ENCODE results near the gene CGB2. TPM values are rescaled to one million over a fixed set of nuclear protein-coding genes. Genes with fewer than 3 reads are reported as not detected.

Gene CGB2
- total RNA-seq, 1 donor from 2014 or later: 0.52 TPM

- Mint-ChIP-seq H3K27me3 (ENCODE audit: low read depth, unreplicated experiment) (peaks cover 17% of the 10 kb centered on the region), H3K27ac (ENCODE audit: unreplicated experiment) (no peak overlapping the region), H3K36me3 (ENCODE audit: low read depth, unreplicated experiment) (peaks cover 27% of the 10 kb centered on the region), H3K9me3 (ENCODE audit: unreplicated experiment) (peaks cover 26% of the 10 kb centered on the region), H3K4me1 (ENCODE audit: low read depth, unreplicated experiment) (peaks cover 1% of the 10 kb centered on the region), H3K4me3 (ENCODE audit: unreplicated experiment) (no peak overlapping the region)
- FAIRE-seq (no peak), DNase-seq (ENCODE audit: low read depth) (no peak)
- Histone ChIP-seq H3K9ac (ENCODE audit: low read length) (no peak overlapping the region), H4K20me1 (ENCODE audit: insufficient read depth, low read length) (peaks cover 5% of the 10 kb centered on the region), H3K27me3 (ENCODE audit: insufficient read depth, low read length) (peaks cover 2% of the 10 kb centered on the region), H3K4me2 (ENCODE audit: low read length) (peak overlapping the region; percentile 50), H3K9me3 (ENCODE audit: insufficient read depth, low read depth, low read length) (peaks cover 8% of the 10 kb centered on the region), H3K4me3 (ENCODE audit: insufficient read depth, low read depth, low read length) (no peak overlapping the region), H2AFZ (ENCODE audit: low read depth, low read length) (peak overlapping the region; percentile 52), H3K79me2 (ENCODE audit: insufficient read depth, low read length) (no peaks in the 10 kb centered on the region), H3K27ac (ENCODE audit: low read depth, low read length) (no peak overlapping the region), H3K36me3 (ENCODE audit: insufficient read depth, low read length) (no peaks in the 10 kb centered on the region), H3K4me1 (ENCODE audit: insufficient read depth, low read length) (peaks cover 9% of the 10 kb centered on the region)
- TF ChIP-seq EZH2 (IDR thresholded peaks at IDR 0.05; ENCODE audit: insufficient read depth, low read length) (peak; percentile 71), CTCF (IDR thresholded peaks at IDR 0.05; ENCODE audit: insufficient read depth, low read depth, low read length) (no peak)
Observed at GRCh38 chr19:49071860-49072547, 40.3 kb downstream of the CGB2 start.

- FAIRE-seq: no peak
- no peak for DNase-seq (ENCODE audit: low read depth)
- no peak overlapping the region for H2AFZ ChIP-seq (ENCODE audit: low read depth, low read length)
- H3K27me3 ChIP-seq (ENCODE audit: insufficient read depth, low read length): peaks cover 2% of the 10 kb centered on the region
- Mint-ChIP-seq H3K9me3 (ENCODE audit: unreplicated experiment) (peaks cover 24% of the 10 kb centered on the region), H3K27me3 (ENCODE audit: low read depth, unreplicated experiment) (peaks cover 15% of the 10 kb centered on the region), H3K27ac (ENCODE audit: unreplicated experiment) (no peak overlapping the region), H3K36me3 (ENCODE audit: low read depth, unreplicated experiment) (peaks cover 25% of the 10 kb centered on the region), H3K4me1 (ENCODE audit: low read depth, unreplicated experiment) (no peaks in the 10 kb centered on the region), H3K4me3 (ENCODE audit: unreplicated experiment) (no peak overlapping the region)
- H3K4me1 ChIP-seq (ENCODE audit: insufficient read depth, low read length): peaks cover 8% of the 10 kb centered on the region
- no peak overlapping the region for H3K9ac ChIP-seq (ENCODE audit: low read length)
- peaks cover 8% of the 10 kb centered on the region for H3K9me3 ChIP-seq (ENCODE audit: insufficient read depth, low read depth, low read length)
- no peak overlapping the region for H3K4me3 ChIP-seq (ENCODE audit: insufficient read depth, low read depth, low read length)
- no peaks in the 10 kb centered on the region for H3K79me2 ChIP-seq (ENCODE audit: insufficient read depth, low read length)
- TF ChIP-seq EZH2 (IDR thresholded peaks at IDR 0.05; ENCODE audit: insufficient read depth, low read length) (no peak), CTCF (IDR thresholded peaks at IDR 0.05; ENCODE audit: insufficient read depth, low read depth, low read length) (peak; percentile 22)
- no peaks in the 10 kb centered on the region for H3K36me3 ChIP-seq (ENCODE audit: insufficient read depth, low read length)
- no peaks in the 10 kb centered on the region for H4K20me1 ChIP-seq (ENCODE audit: insufficient read depth, low read length)
- no peak overlapping the region for H3K27ac ChIP-seq (ENCODE audit: low read depth, low read length)
- H3K4me2 ChIP-seq (ENCODE audit: low read length): no peak overlapping the region
Observed at GRCh38 chr19:49073514-49074378, 42.1 kb downstream of the CGB2 start.
